Hepatocyte (in vitro differentiated cells): ENCODE results near the gene ODAM. TPM values are rescaled to one million over a fixed set of nuclear protein-coding genes. Genes with fewer than 3 reads are reported as not detected.
"Not testable (repeated sequence)": the region's sequence is repeated elsewhere in the genome, so short reads cannot be mapped to it uniquely, and the experiment has no call there.

ENCODE experiments used
- DNase-seq: peaks from one replicate; pipeline ENCODE4 v3.0.0-alpha.2; 2016; ENCODE audit warnings: low spot score
- H2AFZ ChIP-seq: fragments of 200-600 bp; sonication (generic); 2 replicates; pipeline ENCODE4 v1.6.0; 2016; ENCODE audit warnings: antibody characterized with exemption, mild to moderate bottlenecking
- H3K27ac ChIP-seq: fragments of 200-600 bp; sonication (generic); 2 replicates; pipeline ENCODE4 v1.5.1; 2016; ENCODE audit warnings: mild to moderate bottlenecking
- H3K27me3 ChIP-seq: fragments of 200-600 bp; sonication (generic); 2 replicates; pipeline ENCODE4 v1.6.1; 2016
- H3K36me3 ChIP-seq: fragments of 200-600 bp; sonication (generic); replicated peaks from 2 replicates; pipeline ENCODE4 v1.5.1; 2016; ENCODE audit warnings: low read depth; ENCODE audit not compliant: insufficient read depth
- H3K4me1 ChIP-seq: fragments of 200-600 bp; sonication (generic); 2 replicates; pipeline ENCODE4 v1.5.1; 2016; ENCODE audit warnings: mild to moderate bottlenecking, moderate library complexity; ENCODE audit not compliant: insufficient read depth
- H3K4me2 ChIP-seq: fragments of 200-600 bp; sonication (generic); 2 replicates; pipeline ENCODE4 v1.6.0; 2016
- H3K4me3 ChIP-seq: fragments of 200-600 bp; sonication (generic); 2 replicates; pipeline ENCODE4 v1.5.1; 2016; ENCODE audit warnings: mild to moderate bottlenecking
- H3K79me2 ChIP-seq: fragments of 200-600 bp; sonication (generic); 2 replicates; pipeline ENCODE4 v1.6.0; 2017; ENCODE audit warnings: mild to moderate bottlenecking
- H3K9me2 ChIP-seq: fragments of 200-600 bp; sonication (generic); replicated peaks from 2 replicates; pipeline ENCODE4 v1.6.0; 2017; ENCODE audit warnings: mild to moderate bottlenecking; ENCODE audit not compliant: insufficient read depth
- H3K9me3 ChIP-seq: fragments of 200-600 bp; sonication (generic); 2 replicates; pipeline ENCODE4 v1.5.1; 2016; ENCODE audit warnings: low read depth, mild to moderate bottlenecking
- H4K20me1 ChIP-seq: fragments of 200-600 bp; sonication (generic); 2 replicates; pipeline ENCODE4 v1.6.0; 2016; ENCODE audit warnings: mild to moderate bottlenecking; ENCODE audit not compliant: insufficient read depth, poor library complexity, severe bottlenecking
- CTCF ChIP-seq: fragments of 200-600 bp; sonication (generic); IDR thresholded peaks from 2 replicates; pipeline ENCODE4 v1.5.1; 2016; ENCODE audit warnings: antibody characterized with exemption, mild to moderate bottlenecking; ENCODE audit not compliant: poor library complexity
- EZH2 ChIP-seq: fragments of 200-600 bp; sonication (generic); IDR thresholded peaks from 2 replicates; pipeline ENCODE4 v1.6.1; 2016; ENCODE audit warnings: antibody characterized with exemption, mild to moderate bottlenecking, borderline replicate concordance
- EZH2phosphoT487 ChIP-seq: fragments of 200-600 bp; sonication (generic); IDR thresholded peaks from one replicate; pipeline ENCODE4 v1.6.1; 2018; ENCODE audit warnings: antibody characterized with exemption, mild to moderate bottlenecking, low read depth, moderate library complexity; ENCODE audit not compliant: unreplicated experiment, severe bottlenecking
- WGBS: methylation state at CpG from one replicate; pipeline ENCODE4 v1.1.6; 2016; ENCODE audit warnings: low lambda C conversion rate; ENCODE audit errors: missing lambda C conversion rate; 5-methylcytosine and 5-hydroxymethylcytosine counted together
- polyA plus RNA-seq: library from polyadenylated mRNA; unstranded; fragments of >200 nt; fragmentation: Nextera tagmentation; extraction: Ambion mirVana; gene quantifications from 2 replicates; pipeline ENCODE4 v1.2.1, GENCODE V29; 2016
- total RNA-seq: library from RNA; depleted of rRNA; stranded (reverse); fragments of >200 nt; gene quantifications from 2 replicates; pipeline ENCODE4 v1.2.3, GENCODE V29; 2014

Gene ODAM
- total and polyA plus RNA-seq, 2 experiments from 2014 or later = 1.2 to 3.8 TPM

GRCh38 chr4:70196857-70197256 is 1.3 kb downstream of the ODAM start:
- Histone ChIP-seq H3K4me2 (no peak overlapping the region), H3K27ac (no peak overlapping the region), H3K4me3 (no peak overlapping the region), H2AFZ (no peak overlapping the region), H4K20me1 (no peaks in the 10 kb centered on the region), H3K9me3 (no peaks in the 10 kb centered on the region), H3K79me2 (no peaks in the 10 kb centered on the region), H3K9me2 (no peaks in the 10 kb centered on the region), H3K27me3 (no peaks in the 10 kb centered on the region), H3K4me1 (peaks cover 12% of the 10 kb centered on the region), H3K36me3 (no peaks in the 10 kb centered on the region)
- 75% methylated on average over 2 of the region's 2 CpGs for WGBS
- TF ChIP-seq EZH2phosphoT487 (no peak), CTCF (no peak), EZH2 (no peak)
- no peak for DNase-seq

GRCh38 chr4:70197842-70198241 is 2.3 kb downstream of the ODAM start:
- H3K4me2 ChIP-seq = peak overlapping the region; percentile 38
- H2AFZ ChIP-seq = peak overlapping the region; percentile 14
- no peaks in the 10 kb centered on the region for H3K36me3 ChIP-seq
- H3K27ac ChIP-seq = peak overlapping the region; percentile 36
- no peaks in the 10 kb centered on the region for H3K79me2 ChIP-seq
- H4K20me1 ChIP-seq = no peaks in the 10 kb centered on the region
- no peaks in the 10 kb centered on the region for H3K9me2 ChIP-seq
- no peak overlapping the region for H3K4me3 ChIP-seq
- no peaks in the 10 kb centered on the region for H3K9me3 ChIP-seq
- WGBS = 51% methylated on average over 2 of the region's 2 CpGs
- H3K27me3 ChIP-seq = no peaks in the 10 kb centered on the region
- DNase-seq = peak; percentile 38
- TF ChIP-seq EZH2phosphoT487 = no peak
- no peak for TF ChIP-seq EZH2
- TF ChIP-seq CTCF = no peak
- H3K4me1 ChIP-seq = peaks cover 12% of the 10 kb centered on the region

- H3K4me1 ChIP-seq = peaks cover 2% of the 10 kb centered on the region
- WGBS = 39% methylated on average over 1 of the region's 1 CpG
Measured at GRCh38 chr4:70203601-70204000, 8.1 kb downstream of the ODAM start.

GRCh38 chr4:70212752-70213151 is 17.2 kb downstream of the ODAM start:
- H3K36me3 ChIP-seq, H3K4me3 ChIP-seq, H3K4me1 ChIP-seq, H2AFZ ChIP-seq, H3K27me3 ChIP-seq, H3K9me2 ChIP-seq, H3K4me2 ChIP-seq, H3K9me3 ChIP-seq, DNase-seq, H4K20me1 ChIP-seq, H3K79me2 ChIP-seq, H3K27ac ChIP-seq: not testable (repeated sequence)
- 84% methylated on average over 4 of the region's 4 CpGs for WGBS

More at GRCh38 chr4:70203601-70204000, 8.1 kb downstream of the ODAM start:
- Histone ChIP-seq H3K4me3 (no peak overlapping the region), H3K4me2 (no peak overlapping the region), H2AFZ (no peak overlapping the region), H3K27me3 (no peaks in the 10 kb centered on the region), H3K27ac (no peak overlapping the region), H3K36me3 (no peaks in the 10 kb centered on the region), H3K9me3 (no peaks in the 10 kb centered on the region), H3K9me2 (no peaks in the 10 kb centered on the region), H3K79me2 (no peaks in the 10 kb centered on the region), H4K20me1 (no peaks in the 10 kb centered on the region)
- TF ChIP-seq EZH2phosphoT487 = no peak
- no peak for TF ChIP-seq CTCF
- no peak for TF ChIP-seq EZH2
- no peak for DNase-seq

GRCh38 chr4:70216109-70216508 is 20.6 kb downstream of the ODAM start:
- DNase-seq, H3K27me3 ChIP-seq: not testable (repeated sequence)

GRCh38 chr4:70216550-70216949 is 21.0 kb downstream of the ODAM start:
- H2AFZ ChIP-seq, H3K36me3 ChIP-seq, H3K27me3 ChIP-seq, H3K4me1 ChIP-seq, H3K9me3 ChIP-seq, DNase-seq, H4K20me1 ChIP-seq, H3K4me2 ChIP-seq, H3K4me3 ChIP-seq, H3K27ac ChIP-seq, H3K79me2 ChIP-seq, H3K9me2 ChIP-seq: not testable (repeated sequence)
- 96% methylated on average over 1 of the region's 1 CpG for WGBS

More at GRCh38 chr4:70216109-70216508, 20.6 kb downstream of the ODAM start:
- not testable (repeated sequence) for H3K36me3 ChIP-seq, H4K20me1 ChIP-seq, H3K4me2 ChIP-seq, H2AFZ ChIP-seq, H3K9me2 ChIP-seq, H3K79me2 ChIP-seq, H3K4me1 ChIP-seq, H3K27ac ChIP-seq, H3K4me3 ChIP-seq, H3K9me3 ChIP-seq
